ENCODE results near the gene GSK3B. TPM values are rescaled to one million over a fixed set of nuclear protein-coding genes. Genes with fewer than 3 reads are reported as not detected.

Gene GSK3B
- total and polyA plus RNA-seq, 2 donors (not counting 1 experiment from before 2014, with no cell fraction given): 12.3 to 33.3 TPM

DNA sequence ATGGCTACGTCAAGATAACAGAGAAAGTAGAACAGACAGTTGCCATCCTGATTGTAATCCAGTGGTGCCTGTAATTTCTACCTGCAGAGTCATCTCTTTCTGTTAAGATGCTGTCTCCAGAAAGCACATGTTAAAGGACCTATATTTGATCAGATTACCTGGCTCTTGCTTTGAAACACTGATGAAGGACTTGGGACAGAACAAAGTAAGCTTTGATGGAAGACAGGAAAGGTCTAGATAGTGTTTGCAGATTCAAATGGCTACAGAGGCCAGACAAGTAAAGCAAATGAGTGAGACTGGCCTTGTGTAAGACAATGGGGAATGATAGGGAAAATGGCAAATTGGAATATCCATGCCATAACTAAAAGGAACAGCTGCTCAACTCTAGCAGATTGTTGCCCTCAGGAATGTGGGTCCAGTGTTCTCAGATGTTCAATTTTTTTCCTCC lies 1.8 kb upstream of the GSK3B start:
- no peak for DNase-seq
- Histone ChIP-seq H4K20me1 (ENCODE audit: control insufficient read depth, insufficient read depth, low read length, poor library complexity, severe bottlenecking) (peaks cover 21% of the 10 kb centered on the region), H3K9ac (ENCODE audit: low read length) (peak overlapping the region; percentile 100), H2AFZ (ENCODE audit: insufficient read depth, low read depth, low read length, poor library complexity, severe bottlenecking) (peak overlapping the region; percentile 75), H3K4me3 (ENCODE audit: control extremely low read depth in 1 of 5, extremely low read depth in 1 of 5, insufficient read depth in 1 of 5, low read depth in 2 of 5, low read length in 4 of 5) (peak overlapping the region; percentile 82 to 96 (median 87)), H3K27me3 (replicated peaks in 1 of 4; ENCODE audit: control extremely low read depth in 1 of 4, control insufficient read depth in 3 of 4, insufficient read depth in 4 of 4, low read length in 3 of 4) (no peaks in the 10 kb centered on the region), H3K27ac (ENCODE audit: low read length in 2 of 2) (peak overlapping the region; percentile 100), H3K4me2 (replicated peaks; ENCODE audit: low read depth, low read length, poor library complexity, severe bottlenecking) (peak overlapping the region; percentile 90), H3K79me2 (ENCODE audit: control insufficient read depth, insufficient read depth, low read length) (peaks cover 50% of the 10 kb centered on the region), H3K4me1 (ENCODE audit: control insufficient read depth in 2 of 2, insufficient read depth in 2 of 2, low read length in 2 of 2) (peaks cover 20 to 24% of the 10 kb centered on the region in 2 donors), H3K9me3 (ENCODE audit: control extremely low read depth in 1 of 3, control insufficient read depth in 2 of 3, insufficient read depth in 1 of 3, low read length in 2 of 3) (peaks cover 0 to 4% (median 0%) of the 10 kb centered on the region in 3 donors), H3K36me3 (replicated peaks in 1 of 2; ENCODE audit: control extremely low read depth in 1 of 2, control insufficient read depth in 1 of 2, extremely low read depth in 1 of 2, insufficient read depth in 2 of 2, low read length in 1 of 2) (no peaks in the 10 kb centered on the region)
- ATAC-seq (ENCODE audit: low read depth): no peak
- CTCF ChIA-PET: interaction anchor here (1.0 to 1.2 kb wide), 3 partner anchors 23 to 204 kb away, joined by 3 read pairs; no protein-coding TSS in a partner anchor
- POLR2A ChIA-PET: interaction anchor here (0.6 to 2.8 kb wide), 5 partner anchors 15 to 500 kb away, joined by 3 to 18 read pairs (median 3); partner anchors contain the start of genes LRRC58 and NDUFB4
- H3K4me1 Mint-ChIP-seq: peaks cover 12% of the 10 kb centered on the region
- H3K4me3 Mint-ChIP-seq: no peak overlapping the region
- TF ChIP-seq CTCF (IDR thresholded peaks at IDR 0.05) (no peak), EZH2 (IDR thresholded peaks at IDR 0.05; ENCODE audit: borderline replicate concordance, insufficient read depth, low read depth, low read length, poor library complexity, severe bottlenecking) (no peak)
- intact Hi-C loops (cut with micrococcal nuclease): loop anchor here (1.0 to 10.0 kb wide), 6 partner anchors 393 to 1449 kb away; partner anchors contain the start of genes ARHGAP31, B4GALT4, CD80 and CFAP91
- H3K9me3 Mint-ChIP-seq (ENCODE audit: insufficient read depth): no peaks in the 10 kb centered on the region
- no peak overlapping the region for H3K27ac Mint-ChIP-seq
- no peaks in the 10 kb centered on the region for H3K27me3 Mint-ChIP-seq
- no CpG with 5 or more reads among the region's 1 CpG for WGBS (ENCODE audit: insufficient coverage)

Data from B cell (primary cell).